Measurements from ENCODE around the gene OR2AE1. TPM values are rescaled to one million over a fixed set of nuclear protein-coding genes. Genes with fewer than 3 reads are reported as not detected.

The OR2AE1 gene, protein sequence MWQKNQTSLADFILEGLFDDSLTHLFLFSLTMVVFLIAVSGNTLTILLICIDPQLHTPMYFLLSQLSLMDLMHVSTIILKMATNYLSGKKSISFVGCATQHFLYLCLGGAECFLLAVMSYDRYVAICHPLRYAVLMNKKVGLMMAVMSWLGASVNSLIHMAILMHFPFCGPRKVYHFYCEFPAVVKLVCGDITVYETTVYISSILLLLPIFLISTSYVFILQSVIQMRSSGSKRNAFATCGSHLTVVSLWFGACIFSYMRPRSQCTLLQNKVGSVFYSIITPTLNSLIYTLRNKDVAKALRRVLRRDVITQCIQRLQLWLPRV
- total RNA-seq, result 0.99 TPM
- polyA plus RNA-seq, result not detected

GRCh38 chr7:99876933-99877332, at the start of gene OR2AE1:
Gene OR2AE1, minus strand, starts transcription at chr7:99877033. Its CDS starts 0 bp downstream, at chr7:99877033.
- H3K4me1 Mint-ChIP-seq, result peaks cover 0 to 9% (median 2%) of the 10 kb centered on the region in 4 donors
- H3K27ac Mint-ChIP-seq, result no peak within 1 kb of the TSS

GRCh38 chr7:99926321-99926720, 49.5 kb upstream of the OR2AE1 start:
- Mint-ChIP-seq H3K36me3 (no peaks in the 10 kb centered on the region), H3K27me3 (peaks cover 31% of the 10 kb centered on the region), H3K27ac (peak overlapping the region in 1 of 3 donors; percentile 39), H3K4me3 (no peak overlapping the region), H3K9me3 (peaks cover 0 to 3% (median 0%) of the 10 kb centered on the region in 7 donors), H3K4me1 (peaks cover 10 to 32% (median 27%) of the 10 kb centered on the region in 4 donors)
- DNase-seq (no peak), ATAC-seq (ENCODE audit: low read depth in 2 of 2) (no peak)
- H3K27me3 ChIP-seq (ENCODE audit: control insufficient read depth, insufficient read depth, low read length), result peaks cover 7% of the 10 kb centered on the region
- peaks cover 24% of the 10 kb centered on the region for H3K4me1 ChIP-seq (ENCODE audit: control insufficient read depth, insufficient read depth, low read length, poor library complexity, severe bottlenecking)
- peaks cover 2% of the 10 kb centered on the region for H3K36me3 ChIP-seq (ENCODE audit: control insufficient read depth, insufficient read depth, low read length)
- no peaks in the 10 kb centered on the region for H3K9me3 ChIP-seq (ENCODE audit: control insufficient read depth in 2 of 2, low read length in 2 of 2)
- H3K27ac ChIP-seq (ENCODE audit: insufficient read depth, low read length, poor library complexity, severe bottlenecking), result no peak overlapping the region
- no peak overlapping the region for H3K4me3 ChIP-seq (ENCODE audit: low read depth, low read length)

More at GRCh38 chr7:99876933-99877332, at the start of gene OR2AE1:
- Histone ChIP-seq H3K27me3 (ENCODE audit: control insufficient read depth, insufficient read depth, low read length) (no peaks in the 10 kb centered on the region), H3K27ac (ENCODE audit: insufficient read depth, low read length, poor library complexity, severe bottlenecking) (no peak within 1 kb of the TSS), H3K9me3 (ENCODE audit: control insufficient read depth in 2 of 2, low read length in 2 of 2) (no peaks in the 10 kb centered on the region), H3K36me3 (ENCODE audit: control insufficient read depth, insufficient read depth, low read length) (no peaks in the 10 kb centered on the region), H3K4me1 (ENCODE audit: control insufficient read depth, insufficient read depth, low read length, poor library complexity, severe bottlenecking) (no peaks in the 10 kb centered on the region), H3K4me3 (ENCODE audit: low read depth, low read length) (no peak within 1 kb of the TSS)
- DNase-seq, result no peak
- no peak for ATAC-seq (ENCODE audit: low read depth in 2 of 2)
- peaks cover 4% of the 10 kb centered on the region for H3K27me3 Mint-ChIP-seq
- H3K9me3 Mint-ChIP-seq, result peaks cover 0 to 1% (median 0%) of the 10 kb centered on the region in 7 donors
- H3K36me3 Mint-ChIP-seq, result no peaks in the 10 kb centered on the region
- no peak within 1 kb of the TSS for H3K4me3 Mint-ChIP-seq

- peaks cover 0 to 30% (median 14%) of the 10 kb centered on the region in 4 donors for H3K4me1 Mint-ChIP-seq
- Histone ChIP-seq H3K27me3 (ENCODE audit: control insufficient read depth, insufficient read depth, low read length) (peaks cover 2% of the 10 kb centered on the region), H3K27ac (ENCODE audit: insufficient read depth, low read length, poor library complexity, severe bottlenecking) (no peak overlapping the region), H3K9me3 (ENCODE audit: control insufficient read depth in 2 of 2, low read length in 2 of 2) (no peaks in the 10 kb centered on the region), H3K36me3 (ENCODE audit: control insufficient read depth, insufficient read depth, low read length) (peaks cover 4% of the 10 kb centered on the region), H3K4me3 (ENCODE audit: low read depth, low read length) (no peak overlapping the region), H3K4me1 (ENCODE audit: control insufficient read depth, insufficient read depth, low read length, poor library complexity, severe bottlenecking) (peaks cover 20% of the 10 kb centered on the region)
- H3K9me3 Mint-ChIP-seq, result peaks cover 0 to 3% (median 0%) of the 10 kb centered on the region in 7 donors
- ATAC-seq (ENCODE audit: low read depth in 2 of 2) (no peak), DNase-seq (no peak)
- no peak overlapping the region for H3K27ac Mint-ChIP-seq
- no peak overlapping the region for H3K4me3 Mint-ChIP-seq
- peaks cover 21% of the 10 kb centered on the region for H3K27me3 Mint-ChIP-seq
- peaks cover 8% of the 10 kb centered on the region for H3K36me3 Mint-ChIP-seq
Measured at GRCh38 chr7:99923200-99923599, 46.4 kb upstream of the OR2AE1 start.

- no peak for DNase-seq
- Histone ChIP-seq H3K4me3 (ENCODE audit: low read depth, low read length) (peak overlapping the region; percentile 89), H3K4me1 (ENCODE audit: control insufficient read depth, insufficient read depth, low read length, poor library complexity, severe bottlenecking) (peaks cover 47% of the 10 kb centered on the region), H3K9me3 (ENCODE audit: control insufficient read depth in 2 of 2, low read length in 2 of 2) (no peaks in the 10 kb centered on the region), H3K27me3 (ENCODE audit: control insufficient read depth, insufficient read depth, low read length) (no peaks in the 10 kb centered on the region), H3K36me3 (ENCODE audit: control insufficient read depth, insufficient read depth, low read length) (peaks cover 15% of the 10 kb centered on the region), H3K27ac (ENCODE audit: insufficient read depth, low read length, poor library complexity, severe bottlenecking) (peak overlapping the region; percentile 87)
- ATAC-seq (ENCODE audit: low read depth in 2 of 2), result no peak
- peaks cover 15% of the 10 kb centered on the region for H3K36me3 Mint-ChIP-seq
- no peaks in the 10 kb centered on the region for H3K27me3 Mint-ChIP-seq
- peak overlapping the region; percentile 97 to 99 (median 99) for H3K27ac Mint-ChIP-seq
- H3K4me3 Mint-ChIP-seq, result peak overlapping the region; percentile 94 to 97 (median 96)
- peaks cover 10 to 53% (median 33%) of the 10 kb centered on the region in 4 donors for H3K4me1 Mint-ChIP-seq
- H3K9me3 Mint-ChIP-seq, result no peaks in the 10 kb centered on the region
Measured at GRCh38 chr7:99920149-99920548, 43.3 kb upstream of the OR2AE1 start.

GRCh38 chr7:99919814-99920112, 42.9 kb upstream of the OR2AE1 start:
- no peaks in the 10 kb centered on the region for H3K27me3 Mint-ChIP-seq
- H3K9me3 Mint-ChIP-seq, result no peaks in the 10 kb centered on the region
- Histone ChIP-seq H3K27me3 (ENCODE audit: control insufficient read depth, insufficient read depth, low read length) (no peaks in the 10 kb centered on the region), H3K36me3 (ENCODE audit: control insufficient read depth, insufficient read depth, low read length) (peaks cover 15% of the 10 kb centered on the region), H3K4me3 (ENCODE audit: low read depth, low read length) (peak overlapping the region; percentile 89), H3K27ac (ENCODE audit: insufficient read depth, low read length, poor library complexity, severe bottlenecking) (peak overlapping the region; percentile 87), H3K9me3 (ENCODE audit: control insufficient read depth in 2 of 2, low read length in 2 of 2) (no peaks in the 10 kb centered on the region), H3K4me1 (ENCODE audit: control insufficient read depth, insufficient read depth, low read length, poor library complexity, severe bottlenecking) (peaks cover 50% of the 10 kb centered on the region)
- H3K36me3 Mint-ChIP-seq, result peaks cover 15% of the 10 kb centered on the region
- no peak for ATAC-seq (ENCODE audit: low read depth in 2 of 2)
- peak overlapping the region; percentile 94 to 97 (median 96) for H3K4me3 Mint-ChIP-seq
- no peak for DNase-seq
- peaks cover 10 to 56% (median 35%) of the 10 kb centered on the region in 4 donors for H3K4me1 Mint-ChIP-seq
- peak overlapping the region; percentile 97 to 99 (median 99) for H3K27ac Mint-ChIP-seq

DNA sequence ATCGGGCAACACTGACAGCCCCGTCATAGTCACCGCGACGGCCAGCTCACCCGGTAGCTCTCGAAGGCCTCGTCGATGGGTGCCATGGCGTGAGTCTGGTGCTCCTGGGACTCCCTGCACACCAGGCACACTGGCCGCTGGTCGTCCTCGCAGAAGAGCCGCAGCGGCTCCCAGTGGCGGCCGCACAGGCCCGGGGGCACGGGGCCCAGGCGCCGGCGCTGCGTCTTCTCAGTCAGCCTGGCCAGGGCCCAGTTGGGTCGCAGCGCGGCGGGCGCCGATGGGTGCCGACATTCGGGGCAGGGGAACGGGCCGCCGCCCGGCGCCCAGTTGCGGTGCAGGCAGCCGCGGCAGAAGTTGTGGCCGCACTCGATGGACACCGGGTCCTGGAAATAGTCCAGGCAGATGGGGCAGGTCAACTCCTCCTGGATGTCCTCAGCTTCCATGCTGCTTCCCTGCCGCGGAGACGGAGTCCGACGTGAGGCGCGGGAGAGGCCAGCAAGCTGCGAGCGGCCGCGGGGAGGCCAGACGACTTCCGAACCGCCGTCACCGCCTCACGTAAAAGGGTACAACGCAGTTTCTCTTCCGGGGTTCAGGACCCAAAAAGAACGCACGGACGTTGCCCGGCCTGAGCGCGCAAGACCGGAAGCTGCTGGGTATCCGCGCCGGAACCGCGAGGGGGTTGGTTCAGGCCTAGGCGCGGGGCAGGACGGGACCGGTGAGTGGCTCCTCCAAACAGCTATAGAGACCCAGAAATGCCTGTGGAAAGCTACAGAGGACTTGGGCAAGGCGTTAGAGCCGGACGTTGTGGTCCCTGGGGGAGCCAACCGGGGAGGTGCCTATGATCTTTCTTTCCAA, 42.4 kb upstream of the OR2AE1 start, which contains the start of gene TRIM4:
TRIM4 (minus strand) TSS at position 572 of the 855 bp plus-strand sequence; CDS start at position 443, 129 bp downstream.
- Histone ChIP-seq H3K27me3 (ENCODE audit: control insufficient read depth, insufficient read depth, low read length) (no peaks in the 10 kb centered on the region), H3K9me3 (ENCODE audit: control insufficient read depth in 2 of 2, low read length in 2 of 2) (no peaks in the 10 kb centered on the region), H3K4me3 (ENCODE audit: low read depth, low read length) (peak within 1 kb of the TSS; percentile 94), H3K4me1 (ENCODE audit: control insufficient read depth, insufficient read depth, low read length, poor library complexity, severe bottlenecking) (peaks cover 50% of the 10 kb centered on the region), H3K27ac (ENCODE audit: insufficient read depth, low read length, poor library complexity, severe bottlenecking) (peak within 1 kb of the TSS; percentile 87), H3K36me3 (ENCODE audit: control insufficient read depth, insufficient read depth, low read length) (peaks cover 15% of the 10 kb centered on the region)
- DNase-seq (peak; percentile 83 to 97 (median 88)), ATAC-seq (ENCODE audit: low read depth in 2 of 2) (peak; percentile 97 to 98)
- Mint-ChIP-seq H3K36me3 (peaks cover 15% of the 10 kb centered on the region), H3K4me3 (peak within 1 kb of the TSS; percentile 94 to 97 (median 96)), H3K4me1 (peaks cover 10 to 61% (median 40%) of the 10 kb centered on the region in 4 donors), H3K27ac (peak within 1 kb of the TSS; percentile 97 to 99 (median 99)), H3K9me3 (no peaks in the 10 kb centered on the region), H3K27me3 (no peaks in the 10 kb centered on the region)

DNA sequence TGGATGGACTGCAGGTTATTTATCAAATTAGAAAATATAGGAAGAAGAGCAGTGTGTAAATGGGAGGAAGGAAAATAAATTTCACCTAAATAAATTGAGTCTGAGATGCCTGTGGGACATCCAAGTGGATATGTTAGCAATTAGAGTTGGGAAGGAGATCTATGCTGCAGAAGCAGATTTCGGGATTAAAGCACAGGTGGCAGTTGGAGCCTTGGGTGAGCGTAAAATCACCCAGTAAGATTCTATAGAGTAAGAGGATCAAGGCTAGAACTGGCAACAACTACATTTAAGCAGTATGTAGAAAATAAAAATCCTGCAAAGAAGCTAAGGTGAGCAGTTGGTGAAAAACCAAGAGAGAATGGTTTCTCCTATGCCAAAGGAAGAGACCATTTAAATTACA, 34.1 kb upstream of the OR2AE1 start:
- Histone ChIP-seq H3K36me3 (ENCODE audit: control insufficient read depth, insufficient read depth, low read length) (peaks cover 41% of the 10 kb centered on the region), H3K4me1 (ENCODE audit: control insufficient read depth, insufficient read depth, low read length, poor library complexity, severe bottlenecking) (peaks cover 11% of the 10 kb centered on the region), H3K27me3 (ENCODE audit: control insufficient read depth, insufficient read depth, low read length) (no peaks in the 10 kb centered on the region), H3K4me3 (ENCODE audit: low read depth, low read length) (no peak overlapping the region), H3K27ac (ENCODE audit: insufficient read depth, low read length, poor library complexity, severe bottlenecking) (no peak overlapping the region), H3K9me3 (ENCODE audit: control insufficient read depth in 2 of 2, low read length in 2 of 2) (no peaks in the 10 kb centered on the region)
- Mint-ChIP-seq H3K27me3 (no peaks in the 10 kb centered on the region), H3K4me3 (no peak overlapping the region), H3K27ac (peak overlapping the region in 1 of 3 donors; percentile 11), H3K4me1 (peaks cover 32 to 63% (median 39%) of the 10 kb centered on the region in 4 donors), H3K36me3 (peaks cover 27% of the 10 kb centered on the region), H3K9me3 (no peaks in the 10 kb centered on the region)
- ATAC-seq (ENCODE audit: low read depth in 2 of 2) (no peak), DNase-seq (no peak)

Measured in CD4-positive, CD25-positive, alpha-beta regulatory T cell (primary cell).